GM21529 (cell line): ENCODE measurements around the gene CAMSAP3.

ENCODE experiments used
- ATAC-seq: cut with Tn5 transposase; IDR thresholded peaks from one replicate; pipeline ENCODE4 v1.9.1; 2021; ENCODE audit not compliant: unreplicated experiment

CAMSAP3 gene

DNA sequence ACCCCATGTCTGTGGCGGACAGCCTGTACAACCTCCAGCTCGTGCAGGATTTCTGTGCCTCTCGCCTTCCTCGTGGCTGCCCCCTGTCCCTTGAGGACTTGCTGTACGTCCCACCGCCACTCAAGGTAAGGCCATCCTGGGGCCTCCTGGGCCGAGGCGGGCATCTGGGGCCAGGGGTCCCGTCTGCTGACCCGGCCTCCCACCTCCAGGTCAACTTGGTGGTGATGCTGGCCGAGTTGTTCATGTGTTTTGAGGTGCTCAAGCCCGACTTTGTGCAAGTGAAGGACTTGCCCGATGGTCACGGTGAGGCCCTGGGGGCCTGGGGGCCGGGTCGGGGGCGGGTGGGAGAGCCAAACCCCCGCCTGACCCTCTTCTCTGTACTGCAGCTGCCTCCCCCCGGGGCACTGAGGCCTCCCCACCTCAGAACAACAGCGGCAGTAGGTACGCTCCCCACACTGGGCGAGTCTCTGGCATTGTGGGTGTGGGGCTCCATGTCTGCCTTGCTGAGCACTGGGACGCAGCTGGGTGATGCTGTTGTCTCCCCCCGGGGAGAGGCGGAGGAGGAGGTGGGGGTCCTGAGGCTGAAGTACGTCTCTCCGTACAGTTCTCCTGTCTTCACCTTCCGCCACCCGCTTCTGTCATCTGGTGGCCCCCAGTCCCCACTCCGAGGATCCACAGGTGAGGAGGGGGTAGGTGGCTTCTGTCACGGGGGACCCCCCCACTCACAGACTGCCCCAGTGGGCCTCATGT lies 15.0 kb downstream of the CAMSAP3 start:
- ATAC-seq: no peak

DNA sequence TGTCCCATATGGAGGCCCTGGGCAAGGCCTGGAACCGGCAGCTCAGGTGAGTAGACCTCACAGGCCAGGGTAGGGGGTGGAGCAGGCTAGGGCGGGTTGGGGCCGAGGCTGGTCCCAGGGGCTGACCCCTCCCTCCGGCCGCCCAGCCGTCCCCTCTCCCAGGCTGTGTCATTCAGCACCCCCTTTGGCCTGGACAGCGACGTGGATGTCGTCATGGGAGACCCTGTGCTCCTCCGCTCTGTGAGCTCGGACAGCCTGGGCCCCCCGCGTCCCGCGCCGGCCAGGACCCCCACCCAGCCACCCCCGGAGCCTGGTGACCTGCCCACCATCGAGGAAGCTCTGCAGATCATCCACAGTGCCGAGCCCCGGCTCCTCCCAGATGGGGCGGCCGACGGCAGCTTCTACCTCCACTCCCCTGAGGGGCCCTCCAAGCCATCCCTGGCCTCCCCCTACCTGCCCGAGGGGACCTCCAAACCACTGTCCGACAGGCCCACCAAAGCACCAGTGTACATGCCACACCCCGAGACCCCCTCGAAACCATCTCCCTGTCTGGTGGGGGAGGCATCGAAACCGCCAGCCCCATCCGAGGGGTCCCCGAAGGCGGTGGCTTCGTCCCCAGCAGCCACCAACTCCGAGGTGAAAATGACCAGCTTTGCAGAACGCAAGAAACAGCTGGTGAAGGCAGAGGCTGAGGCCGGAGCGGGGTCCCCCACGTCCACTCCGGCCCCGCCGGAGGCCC lies 16.0 kb downstream of the CAMSAP3 start:
- no peak for ATAC-seq

DNA sequence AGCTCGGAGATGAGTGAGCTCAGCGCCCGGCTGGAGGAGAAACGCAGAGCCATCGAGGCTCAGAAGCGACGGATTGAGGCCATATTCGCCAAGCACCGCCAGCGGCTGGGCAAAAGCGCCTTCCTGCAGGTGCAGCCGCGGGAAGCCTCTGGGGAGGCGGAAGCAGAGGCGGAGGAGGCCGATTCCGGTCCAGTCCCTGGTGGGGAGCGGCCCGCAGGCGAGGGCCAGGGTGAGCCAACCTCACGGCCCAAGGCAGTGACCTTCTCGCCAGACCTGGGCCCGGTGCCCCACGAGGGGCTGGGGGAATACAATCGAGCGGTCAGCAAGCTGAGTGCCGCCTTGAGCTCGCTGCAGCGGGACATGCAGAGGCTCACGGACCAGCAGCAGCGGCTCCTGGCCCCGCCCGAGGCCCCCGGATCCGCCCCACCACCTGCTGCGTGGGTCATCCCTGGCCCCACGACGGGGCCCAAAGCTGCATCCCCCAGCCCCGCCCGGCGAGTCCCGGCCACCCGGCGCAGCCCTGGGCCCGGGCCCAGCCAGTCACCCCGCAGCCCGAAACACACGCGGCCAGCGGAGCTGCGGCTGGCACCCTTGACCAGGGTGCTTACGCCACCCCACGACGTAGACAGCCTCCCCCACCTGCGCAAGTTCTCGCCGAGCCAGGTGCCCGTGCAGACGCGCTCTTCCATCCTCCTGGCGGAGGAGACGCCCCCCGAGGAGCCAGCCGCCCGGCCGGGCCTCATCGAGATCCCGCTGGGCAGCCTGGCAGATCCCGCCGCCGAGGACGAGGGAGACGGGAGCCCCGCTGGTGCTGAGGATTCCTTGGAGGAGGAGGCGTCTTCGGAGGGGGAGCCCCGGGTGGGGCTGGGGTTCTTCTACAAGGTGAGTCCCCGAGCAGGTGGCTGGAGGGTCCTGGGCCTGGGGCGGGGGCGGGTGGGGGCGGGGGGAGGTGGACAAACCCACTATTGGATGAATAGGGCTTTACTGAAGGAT lies 16.9 kb downstream of the CAMSAP3 start:
- ATAC-seq: no peak

DNA sequence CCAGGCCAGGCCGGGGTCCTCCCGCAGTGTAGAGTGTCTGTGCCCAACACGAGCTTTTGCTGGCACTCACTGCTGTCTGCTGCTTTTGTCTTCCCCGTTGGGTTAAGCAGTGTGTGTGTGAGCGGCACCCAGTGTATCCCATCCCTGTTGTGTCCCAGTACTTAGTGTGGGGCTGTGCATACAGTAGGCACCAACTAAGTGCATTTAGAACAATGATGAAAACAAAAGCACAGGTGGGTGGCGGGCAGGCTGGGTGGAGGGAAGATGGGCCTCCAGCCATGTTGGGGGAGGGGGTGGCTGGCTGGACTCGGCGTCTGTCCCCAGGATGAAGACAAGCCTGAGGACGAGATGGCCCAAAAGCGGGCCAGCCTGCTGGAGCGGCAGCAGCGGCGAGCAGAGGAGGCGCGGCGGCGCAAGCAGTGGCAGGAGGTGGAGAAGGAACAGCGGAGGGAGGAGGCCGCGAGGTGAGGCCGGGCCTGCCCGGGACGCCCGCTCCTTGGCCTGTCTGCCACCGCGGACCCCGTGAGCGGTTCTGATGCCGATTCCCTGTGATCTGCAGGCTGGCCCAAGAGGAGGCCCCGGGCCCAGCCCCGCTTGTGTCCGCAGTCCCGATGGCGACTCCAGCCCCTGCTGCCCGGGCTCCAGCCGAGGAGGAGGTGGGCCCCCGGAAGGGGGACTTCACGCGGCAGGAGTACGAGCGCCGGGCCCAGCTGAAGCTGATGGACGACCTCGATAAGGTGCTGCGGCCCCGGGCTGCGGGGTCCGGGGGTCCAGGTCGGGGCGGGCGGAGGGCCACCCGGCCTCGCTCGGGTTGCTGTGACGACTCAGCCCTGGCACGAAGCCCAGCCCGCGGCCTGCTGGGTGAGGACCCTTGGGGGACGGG lies 19.4 kb downstream of the CAMSAP3 start:
- no peak for ATAC-seq

DNA sequence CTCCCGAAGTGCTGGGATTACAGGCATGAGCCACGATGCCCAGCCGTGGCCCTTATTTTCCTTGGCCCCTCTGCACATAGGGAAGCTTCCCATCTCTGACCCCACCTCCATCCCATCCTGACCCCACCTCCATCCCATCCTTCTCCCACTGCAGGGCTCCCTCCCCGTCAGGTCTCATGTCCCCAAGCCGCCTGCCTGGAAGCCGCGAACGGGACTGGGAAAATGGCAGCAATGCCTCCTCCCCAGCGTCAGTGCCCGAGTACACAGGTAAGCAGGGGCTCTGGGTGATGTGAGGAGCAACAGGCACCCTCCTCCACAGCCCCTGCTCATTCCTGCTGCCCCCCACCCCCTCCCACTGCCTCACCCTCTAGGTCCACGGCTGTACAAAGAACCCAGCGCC lies 21.5 kb downstream of the CAMSAP3 start:
- ATAC-seq: no peak

DNA sequence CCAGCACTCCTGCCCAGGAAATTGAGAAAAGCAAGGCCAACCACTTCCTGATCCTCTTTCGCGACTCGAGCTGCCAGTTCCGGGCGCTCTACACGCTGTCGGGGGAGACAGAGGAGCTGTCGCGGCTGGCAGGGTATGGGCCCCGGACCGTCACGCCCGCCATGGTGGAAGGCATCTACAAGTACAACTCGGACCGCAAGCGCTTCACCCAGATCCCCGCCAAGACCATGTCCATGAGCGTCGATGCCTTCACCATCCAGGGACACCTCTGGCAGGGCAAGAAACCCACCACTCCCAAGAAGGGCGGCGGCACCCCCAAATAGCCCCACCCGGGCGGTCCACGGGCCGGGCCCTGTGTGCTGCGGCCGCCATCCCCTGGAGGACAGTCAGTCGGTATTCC lies 22.1 kb downstream of the CAMSAP3 start:
- ATAC-seq: no peak

DNA sequence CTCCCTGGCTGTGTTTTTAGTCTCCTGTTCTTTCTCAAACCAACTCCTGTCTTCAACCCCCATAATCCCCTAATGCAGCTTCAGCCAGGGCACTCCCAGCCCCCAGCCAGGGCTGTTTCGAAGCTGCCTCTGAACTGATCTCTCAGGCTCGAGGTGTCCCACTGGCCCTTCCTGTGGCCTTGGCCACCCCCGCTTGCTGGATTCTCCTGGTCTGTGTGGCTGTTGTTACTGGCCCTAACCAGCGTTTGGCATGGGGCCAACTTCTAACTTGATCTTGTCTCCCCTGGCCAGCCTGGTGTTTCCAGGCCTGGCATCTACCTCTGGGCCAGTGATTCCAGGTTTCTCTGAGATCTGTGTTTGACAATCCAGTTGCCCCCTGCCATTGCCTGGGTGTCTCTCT lies 22.7 kb downstream of the CAMSAP3 start:
- no peak for ATAC-seq

DNA sequence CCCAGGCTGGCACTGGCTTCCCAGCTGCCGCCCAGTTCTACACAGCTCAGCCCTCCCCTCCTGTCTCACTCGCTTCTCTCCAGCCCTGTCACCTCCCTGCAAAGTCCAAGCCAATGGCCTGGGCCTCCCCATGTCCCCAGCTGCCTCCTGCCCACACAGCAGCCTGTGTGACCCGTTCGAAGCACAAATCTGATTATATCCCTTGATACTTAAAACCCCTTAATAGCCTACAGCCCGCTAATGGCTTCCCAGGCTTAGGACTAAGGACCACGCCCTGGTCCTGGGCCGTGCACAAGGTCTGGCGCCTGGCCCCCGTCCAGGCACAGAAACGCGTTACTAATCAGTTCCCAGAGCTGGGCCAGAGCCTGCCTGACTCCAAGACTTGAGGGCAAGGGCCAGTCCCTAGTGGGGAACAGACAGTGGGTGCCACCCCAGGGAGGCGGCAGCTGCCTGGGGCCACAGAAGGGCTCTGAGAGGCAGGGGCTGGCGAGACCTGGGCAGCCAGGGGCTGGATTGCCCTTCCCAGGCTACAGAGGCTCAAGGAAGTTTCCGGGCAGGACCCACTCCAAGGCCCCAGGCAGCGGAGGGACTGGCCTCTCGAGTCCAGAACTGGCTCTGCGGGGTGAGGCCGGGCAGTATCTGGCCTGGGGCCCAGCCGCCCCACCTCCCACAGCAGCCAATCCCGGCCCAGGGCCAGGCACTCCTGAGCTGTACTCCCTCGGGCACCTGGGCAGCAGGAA lies 23.3 kb downstream of the CAMSAP3 start:
- no peak for ATAC-seq

DNA sequence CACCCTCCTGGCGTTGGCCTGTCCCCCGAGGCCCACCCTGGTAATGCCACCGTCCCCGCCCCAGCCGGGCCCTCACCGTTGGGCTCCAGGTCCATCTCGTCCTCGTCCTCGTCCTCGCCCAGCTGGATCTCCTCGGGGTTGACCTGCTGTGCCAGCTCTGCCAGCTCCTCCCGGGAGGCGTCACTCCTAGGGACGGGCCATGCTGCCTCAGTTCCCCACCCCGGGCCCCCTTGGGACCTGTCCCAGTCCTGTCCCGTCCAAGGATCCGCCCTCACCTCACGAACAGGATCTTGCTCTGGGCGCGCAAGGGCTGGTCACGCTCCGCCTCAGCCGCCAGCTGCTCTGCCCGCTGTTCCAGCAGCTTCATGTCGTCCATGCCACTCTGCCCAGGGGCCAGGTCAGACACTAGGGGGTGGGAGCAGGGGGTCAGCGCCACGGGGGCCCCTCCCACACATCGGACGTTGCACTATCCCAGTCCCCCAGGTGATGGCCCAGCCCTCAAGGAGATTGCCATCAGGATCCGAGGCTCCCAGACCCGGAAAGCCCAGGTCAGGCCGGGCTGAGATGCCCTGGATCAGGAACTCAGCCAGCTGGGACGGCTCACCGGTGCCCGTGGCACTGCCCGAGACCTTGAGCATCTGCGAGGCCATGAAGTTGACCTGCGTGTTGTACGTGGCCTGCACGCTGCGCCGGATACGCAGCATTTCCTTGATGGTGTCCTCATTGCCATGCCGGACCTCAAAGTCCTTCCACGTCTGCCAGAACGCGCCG lies 24.2 kb downstream of the CAMSAP3 start:
- ATAC-seq: no peak

DNA sequence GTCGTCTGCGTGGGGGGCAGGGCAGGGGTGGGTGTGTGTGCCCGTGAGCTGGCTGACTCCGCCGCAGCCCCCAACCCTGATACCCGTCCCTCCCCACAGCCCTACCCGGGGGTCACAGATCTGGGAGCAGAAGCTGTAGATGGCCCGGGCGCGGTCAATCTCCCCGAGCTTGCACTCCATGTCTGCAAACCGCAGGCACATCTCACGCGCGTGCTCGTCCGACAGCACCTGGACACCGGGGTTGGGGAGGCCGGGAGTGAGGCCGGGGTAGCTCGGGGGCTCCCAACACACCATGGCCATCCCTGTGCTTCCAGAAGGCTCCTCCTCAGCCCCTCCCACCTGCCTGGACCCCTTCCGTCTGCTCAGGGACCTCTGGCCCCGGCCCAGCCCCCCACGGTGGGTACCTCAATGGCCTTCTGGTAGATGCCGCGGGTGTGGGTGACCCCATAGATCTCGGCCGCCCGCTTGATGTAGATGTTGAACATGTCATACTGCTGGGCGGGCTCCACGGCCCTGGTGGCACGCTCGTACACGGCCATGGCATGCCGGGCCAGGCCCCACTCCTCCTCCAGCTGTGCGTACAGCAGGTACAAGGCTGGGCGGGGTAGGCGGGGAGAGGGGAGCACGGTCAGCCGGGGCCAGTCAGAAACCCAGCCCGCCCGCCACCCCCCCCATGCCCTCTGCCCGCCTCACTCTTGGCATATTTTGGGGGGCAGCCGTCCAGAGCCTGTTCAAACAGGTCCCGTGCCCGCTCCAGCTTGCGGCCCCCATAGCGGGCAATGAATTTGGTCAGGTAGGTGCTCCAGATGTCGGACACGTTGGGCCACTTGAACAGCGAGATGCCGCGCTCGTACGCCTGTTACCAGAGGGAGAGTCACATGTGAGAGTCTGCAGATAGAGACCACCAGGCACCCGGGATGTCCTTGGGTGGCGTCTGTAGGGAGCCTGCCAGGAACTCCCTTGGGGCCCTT lies 25.1 kb downstream of the CAMSAP3 start:
- ATAC-seq: no peak

DNA sequence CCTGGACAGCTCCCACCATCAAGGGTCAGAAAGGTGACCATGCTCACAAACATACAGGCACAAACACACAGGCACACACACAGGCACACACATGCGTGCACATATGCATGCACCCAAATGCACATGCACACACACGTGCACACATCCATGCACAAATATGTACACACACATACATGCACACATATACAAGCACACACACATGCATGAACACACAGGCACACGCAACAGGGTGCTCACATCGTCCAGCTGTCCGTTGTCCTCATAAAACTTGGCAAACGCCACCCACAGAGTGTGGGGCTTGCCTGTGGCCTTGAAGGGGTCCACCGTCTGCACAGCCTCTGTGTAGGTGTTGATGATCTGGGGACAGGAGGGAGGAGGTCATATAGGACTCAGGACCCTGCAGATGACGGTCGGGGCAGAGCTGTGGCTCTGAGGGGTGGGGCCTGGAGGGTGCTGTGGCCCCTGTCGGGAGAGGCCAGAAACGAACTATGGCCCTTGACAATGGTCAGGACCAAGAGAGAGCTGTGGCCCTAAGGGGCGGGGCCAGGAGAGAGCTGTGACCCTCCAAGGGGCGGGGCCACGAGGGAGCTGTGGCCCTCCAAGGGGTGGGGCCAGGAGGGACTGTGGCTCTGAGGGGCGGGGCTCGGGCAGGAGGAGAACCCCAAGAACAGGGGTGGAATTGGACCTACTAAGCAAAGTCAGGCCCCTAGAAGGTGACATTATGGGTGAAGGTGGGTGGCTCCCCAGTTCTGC lies 27.4 kb downstream of the CAMSAP3 start:
- ATAC-seq: no peak

DNA sequence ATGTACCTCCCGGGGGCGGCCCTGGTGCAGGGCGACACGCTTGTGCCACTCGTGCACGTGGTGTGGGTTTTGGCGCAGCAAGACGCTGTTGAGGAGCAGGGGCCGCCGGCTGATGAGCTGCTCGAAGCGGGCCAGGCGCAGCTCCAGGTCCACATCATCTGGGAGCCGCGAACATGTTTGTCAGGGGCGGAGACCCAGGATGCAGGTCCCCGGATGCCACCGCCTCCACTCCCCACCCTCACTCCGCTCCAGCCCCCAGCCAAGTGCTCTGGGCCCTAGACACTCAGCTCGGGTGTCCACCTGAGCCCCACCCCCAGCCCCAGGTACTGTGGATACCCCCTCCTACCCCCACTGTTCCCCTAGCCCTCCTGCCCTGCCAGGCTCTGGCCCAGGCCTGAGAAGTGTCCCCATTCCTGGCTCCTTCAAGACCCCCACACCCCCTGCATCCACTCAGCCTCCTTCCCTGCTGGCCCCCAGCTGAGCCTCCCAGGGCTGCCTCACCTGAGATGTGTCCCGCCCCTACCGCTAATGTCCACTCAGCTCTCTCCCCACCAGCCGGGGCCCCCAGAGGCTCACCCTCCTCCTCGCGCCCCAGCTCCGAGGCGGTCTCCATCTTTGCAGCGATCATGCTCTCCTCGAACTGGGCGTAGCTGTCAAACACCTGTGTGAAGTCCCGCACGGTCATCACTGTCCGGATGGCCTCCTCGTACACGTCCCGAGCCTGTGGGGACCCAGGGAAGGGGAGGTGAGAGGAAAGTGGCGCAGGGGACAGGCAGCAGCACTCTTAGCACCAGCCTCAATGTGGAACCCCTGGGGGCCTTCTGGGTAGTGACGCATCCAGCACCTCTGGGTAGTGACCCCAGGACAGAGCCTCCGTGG lies 28.3 kb downstream of the CAMSAP3 start:
- ATAC-seq: no peak

DNA sequence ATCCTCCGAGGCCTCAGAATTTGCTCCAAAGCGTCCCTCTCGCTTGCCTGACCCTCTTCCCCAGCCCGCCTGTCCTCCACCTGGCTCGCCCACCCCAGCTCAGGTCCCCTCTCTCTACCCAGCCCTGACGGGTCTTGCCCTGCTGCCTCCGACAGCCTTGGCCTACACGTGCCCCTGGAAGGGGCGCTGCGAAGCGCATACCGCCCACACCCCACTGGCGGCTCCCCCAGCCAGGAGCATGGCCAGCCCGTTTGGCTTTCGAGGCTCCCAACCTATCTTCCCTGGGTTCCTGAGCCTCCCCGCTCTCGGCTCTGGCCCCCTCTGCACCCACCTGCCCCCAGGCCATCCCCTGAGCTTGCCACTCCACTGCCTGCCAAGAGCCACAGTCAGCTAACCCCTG lies 29.1 kb downstream of the CAMSAP3 start:
- ATAC-seq: no peak

DNA sequence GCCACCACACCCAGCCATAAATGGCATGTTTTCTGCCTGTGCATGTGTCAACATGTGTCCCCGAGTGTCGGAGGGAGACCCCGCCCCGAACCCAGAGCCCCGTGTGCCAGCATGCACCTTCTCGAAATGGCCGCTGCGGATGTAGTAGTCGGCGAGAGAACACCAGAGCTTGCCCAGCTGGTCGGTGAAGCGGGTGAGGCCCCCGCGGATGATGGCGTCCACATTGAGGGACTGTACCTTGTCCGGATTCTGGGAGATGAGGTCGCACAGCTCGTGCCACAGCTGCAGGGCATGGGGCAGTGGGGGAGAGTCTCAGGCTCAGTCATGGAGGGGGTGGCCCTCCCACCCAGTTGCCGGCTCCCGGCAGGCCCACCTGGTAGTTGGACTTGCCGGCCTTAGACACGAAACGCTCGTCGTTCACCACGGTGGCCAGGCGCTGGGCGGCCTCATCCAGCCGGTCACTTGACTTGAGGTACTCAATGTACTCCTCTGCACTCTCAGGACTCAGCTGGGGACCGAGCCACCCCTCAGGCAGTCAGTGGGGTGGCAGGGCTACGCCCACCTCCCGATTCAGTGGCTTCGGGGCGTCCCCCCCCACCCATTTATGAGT lies 30.2 kb downstream of the CAMSAP3 start:
- no peak for ATAC-seq

DNA sequence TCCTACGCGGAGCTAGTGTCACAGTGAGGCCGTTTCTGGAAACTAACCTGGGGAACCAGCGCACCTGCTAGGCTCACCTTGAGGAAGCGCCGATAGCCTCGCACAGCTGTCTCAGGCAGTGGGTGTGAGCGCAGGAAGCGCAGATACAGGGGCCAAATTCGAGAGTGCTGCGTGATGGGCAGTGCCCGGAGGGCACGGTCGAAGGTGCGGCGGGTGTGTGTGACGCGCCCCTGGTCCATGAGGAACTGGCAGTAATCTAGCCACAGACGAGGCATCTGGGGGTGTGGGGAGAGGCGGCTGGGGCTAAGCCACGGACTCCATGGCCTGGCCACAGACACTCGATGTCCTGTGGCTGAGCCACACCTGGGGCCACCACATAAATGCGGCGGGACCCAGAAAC lies 31.5 kb downstream of the CAMSAP3 start:
- ATAC-seq: no peak
